ENCODE data around the gene NEURL4. TPM values are rescaled to one million over a fixed set of nuclear protein-coding genes. Genes with fewer than 3 reads are reported as not detected.

Gene NEURL4
- total RNA-seq, 1 experiment from 2014 or later: 46.5 TPM

DNA sequence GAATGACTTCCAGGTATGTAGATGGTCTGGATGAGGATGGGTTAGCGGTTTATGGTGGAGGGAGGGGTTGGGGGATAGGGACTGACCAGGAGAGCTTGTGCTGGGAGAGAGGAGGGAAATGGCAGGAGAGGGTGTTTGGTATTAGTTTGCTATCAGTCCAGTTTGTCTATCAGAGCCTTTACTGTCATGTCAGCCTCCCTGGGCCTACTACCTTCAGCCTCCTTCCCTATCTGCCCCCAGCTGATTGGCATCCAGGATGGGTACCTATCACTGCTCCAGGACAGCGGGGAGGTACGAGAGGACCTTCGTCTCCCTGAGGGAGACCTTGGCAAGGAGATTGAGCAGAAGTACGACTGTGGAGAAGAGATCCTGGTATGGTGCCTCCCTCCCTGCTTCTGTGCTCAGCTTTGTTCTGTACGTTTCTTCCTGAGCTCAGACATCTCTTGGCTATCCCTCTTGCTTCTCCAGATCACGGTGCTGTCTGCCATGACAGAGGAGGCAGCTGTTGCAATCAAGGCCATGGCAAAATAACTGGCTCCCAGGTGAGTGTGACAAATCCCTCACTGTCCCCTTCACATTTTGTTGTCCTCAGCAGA is 17.9 kb downstream of the NEURL4 start:
- peaks cover 44% of the 10 kb centered on the region for H3K36me3 ChIP-seq (ENCODE audit: low read depth)
- no peaks in the 10 kb centered on the region for H3K9me3 ChIP-seq (ENCODE audit: insufficient read depth, low read depth)
- POLR2A ChIA-PET (ENCODE audit: unreplicated experiment): no interaction called here
- H3K9me2 ChIP-seq (ENCODE audit: insufficient read depth): no peaks in the 10 kb centered on the region
- peak overlapping the region; percentile 98 for H3K4me2 ChIP-seq
- H3K4me3 ChIP-seq: no peak overlapping the region
- BruUV-seq (replicated peaks): no TSS peak
- H3K27me3 ChIP-seq (ENCODE audit: insufficient read depth, low read depth): no peaks in the 10 kb centered on the region
- peaks cover 45% of the 10 kb centered on the region for H3K4me1 ChIP-seq (replicated peaks; ENCODE audit: insufficient read depth)
- no peak for DNase-seq
- peak overlapping the region; percentile 68; the same call in 1 of the 2 replicates for H3K27ac ChIP-seq
- H2AFZ ChIP-seq: no peak overlapping the region
- CTCF ChIA-PET: no interaction called here
- H3F3A ChIP-seq (ENCODE audit: insufficient read depth, low read depth): peaks cover 82% of the 10 kb centered on the region
- intact Hi-C loops (cut with micrococcal nuclease; ENCODE audit: unreplicated experiment): no loop called here
- TF ChIP-seq EZH2 (IDR thresholded peaks at IDR 0.05; ENCODE audit: low read depth): no peak
- TF ChIP-seq, protein P1, sequence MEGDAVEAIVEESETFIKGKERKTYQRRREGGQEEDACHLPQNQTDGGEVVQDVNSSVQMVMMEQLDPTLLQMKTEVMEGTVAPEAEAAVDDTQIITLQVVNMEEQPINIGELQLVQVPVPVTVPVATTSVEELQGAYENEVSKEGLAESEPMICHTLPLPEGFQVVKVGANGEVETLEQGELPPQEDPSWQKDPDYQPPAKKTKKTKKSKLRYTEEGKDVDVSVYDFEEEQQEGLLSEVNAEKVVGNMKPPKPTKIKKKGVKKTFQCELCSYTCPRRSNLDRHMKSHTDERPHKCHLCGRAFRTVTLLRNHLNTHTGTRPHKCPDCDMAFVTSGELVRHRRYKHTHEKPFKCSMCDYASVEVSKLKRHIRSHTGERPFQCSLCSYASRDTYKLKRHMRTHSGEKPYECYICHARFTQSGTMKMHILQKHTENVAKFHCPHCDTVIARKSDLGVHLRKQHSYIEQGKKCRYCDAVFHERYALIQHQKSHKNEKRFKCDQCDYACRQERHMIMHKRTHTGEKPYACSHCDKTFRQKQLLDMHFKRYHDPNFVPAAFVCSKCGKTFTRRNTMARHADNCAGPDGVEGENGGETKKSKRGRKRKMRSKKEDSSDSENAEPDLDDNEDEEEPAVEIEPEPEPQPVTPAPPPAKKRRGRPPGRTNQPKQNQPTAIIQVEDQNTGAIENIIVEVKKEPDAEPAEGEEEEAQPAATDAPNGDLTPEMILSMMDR (conservative IDR thresholded peaks at IDR 0.05): no peak
- peaks cover 56% of the 10 kb centered on the region for H4K20me1 ChIP-seq (ENCODE audit: insufficient read depth)
- H3K79me2 ChIP-seq (ENCODE audit: low read depth): peaks cover 68% of the 10 kb centered on the region

- Histone ChIP-seq H4K20me1 (ENCODE audit: insufficient read depth) (peaks cover 56% of the 10 kb centered on the region), H2AFZ (no peak overlapping the region), H3K9me3 (ENCODE audit: insufficient read depth, low read depth) (no peaks in the 10 kb centered on the region), H3K36me3 (ENCODE audit: low read depth) (peaks cover 44% of the 10 kb centered on the region), H3F3A (ENCODE audit: insufficient read depth, low read depth) (peaks cover 81% of the 10 kb centered on the region), H3K9me2 (ENCODE audit: insufficient read depth) (no peaks in the 10 kb centered on the region), H3K4me1 (replicated peaks; ENCODE audit: insufficient read depth) (peaks cover 40% of the 10 kb centered on the region), H3K4me3 (peak overlapping the region; percentile 86), H3K4me2 (peak overlapping the region; percentile 98), H3K27me3 (ENCODE audit: insufficient read depth, low read depth) (no peaks in the 10 kb centered on the region), H3K79me2 (ENCODE audit: low read depth) (peaks cover 66% of the 10 kb centered on the region), H3K27ac (peak overlapping the region; percentile 68)
- ChIA-PET POLR2A (ENCODE audit: unreplicated experiment) (no interaction called here), CTCF (interaction anchor here (0.6 kb wide), 2 partner anchors 69 to 524 kb away, joined by 3 to 5 read pairs; no protein-coding TSS in a partner anchor)
- no peak for TF ChIP-seq EZH2 (IDR thresholded peaks at IDR 0.05; ENCODE audit: low read depth)
- TF ChIP-seq, protein P1 (conservative IDR thresholded peaks at IDR 0.05): no peak
- BruUV-seq (replicated peaks): no TSS peak
- no peak for DNase-seq
- intact Hi-C loops (cut with micrococcal nuclease; ENCODE audit: unreplicated experiment): loop anchor here (2.0 to 5.0 kb wide), 4 partner anchors 19 to 379 kb away; partner anchors contain the start of genes CLDN7, NEURL4 and WRAP53
Observed at GRCh38 chr17:7309628-7310027, 19.5 kb downstream of the NEURL4 start.

- Histone ChIP-seq H3K4me1 (replicated peaks; ENCODE audit: insufficient read depth) (peaks cover 33% of the 10 kb centered on the region), H3K4me3 (peak overlapping the region; percentile 86), H3K36me3 (ENCODE audit: low read depth) (peaks cover 42% of the 10 kb centered on the region), H3K27ac (peak overlapping the region; percentile 96), H3K9me2 (ENCODE audit: insufficient read depth) (no peaks in the 10 kb centered on the region), H2AFZ (no peak overlapping the region), H3F3A (ENCODE audit: insufficient read depth, low read depth) (peaks cover 73% of the 10 kb centered on the region), H3K4me2 (peak overlapping the region; percentile 98), H3K27me3 (ENCODE audit: insufficient read depth, low read depth) (no peaks in the 10 kb centered on the region), H4K20me1 (ENCODE audit: insufficient read depth) (peaks cover 49% of the 10 kb centered on the region), H3K9me3 (ENCODE audit: insufficient read depth, low read depth) (no peaks in the 10 kb centered on the region), H3K79me2 (ENCODE audit: low read depth) (peaks cover 58% of the 10 kb centered on the region)
- ChIA-PET POLR2A (ENCODE audit: unreplicated experiment) (no interaction called here), CTCF (interaction anchor here (0.6 kb wide), 1 partner anchor 68 kb away, joined by 5 read pairs; no protein-coding TSS in a partner anchor)
- TF ChIP-seq, protein P1 (conservative IDR thresholded peaks at IDR 0.05): no peak
- no peak for TF ChIP-seq EZH2 (IDR thresholded peaks at IDR 0.05; ENCODE audit: low read depth)
- peak; percentile 77 to 84 for DNase-seq
- intact Hi-C loops (cut with micrococcal nuclease; ENCODE audit: unreplicated experiment): loop anchor here (2.0 to 5.0 kb wide), 4 partner anchors 20 to 380 kb away; partner anchors contain the start of genes CLDN7, NEURL4 and WRAP53
- BruUV-seq (replicated peaks): TSS peak; percentile 81
Observed at GRCh38 chr17:7308625-7309433, 20.3 kb downstream of the NEURL4 start.

Measured in PC-9 (cell line).